GM18907 (cell line): Measurements from ENCODE around the gene PHTF2.
"Not testable (repeated sequence)": the region's sequence is repeated elsewhere in the genome, so short reads cannot be mapped to it uniquely, and the experiment has no call there.

Source experiments
- ATAC-seq: cut with Tn5 transposase; IDR thresholded peaks from one replicate; pipeline ENCODE4 v1.9.1; 2021; ENCODE audit warnings: mild to moderate bottlenecking, moderate library complexity; ENCODE audit not compliant: unreplicated experiment

The PHTF2 gene

GRCh38 chr7:77982926-77983550, 184.5 kb downstream of the PHTF2 start:
- ATAC-seq = no peak

GRCh38 chr7:77983973-77984372, 185.4 kb downstream of the PHTF2 start:
- no peak for ATAC-seq

- ATAC-seq = no peak
Observed at GRCh38 chr7:77985232-77985973, 186.8 kb downstream of the PHTF2 start.

- no peak for ATAC-seq
Observed at GRCh38 chr7:77985974-77986339, 187.4 kb downstream of the PHTF2 start.

GRCh38 chr7:77989981-77990566, 191.5 kb downstream of the PHTF2 start:
- ATAC-seq = no peak

- no peak for ATAC-seq
Observed at GRCh38 chr7:77991656-77992055, 193.1 kb downstream of the PHTF2 start.

GRCh38 chr7:77993838-77994237, 195.3 kb downstream of the PHTF2 start:
- no peak for ATAC-seq

GRCh38 chr7:77995717-77996116, 197.1 kb downstream of the PHTF2 start:
- ATAC-seq = no peak

- ATAC-seq = not testable (repeated sequence)
Observed at GRCh38 chr7:77999168-77999567, 200.6 kb downstream of the PHTF2 start.

- no peak for ATAC-seq
Observed at GRCh38 chr7:78002021-78002420, 203.4 kb downstream of the PHTF2 start.

- ATAC-seq = no peak
Observed at GRCh38 chr7:78002715-78003114, 204.1 kb downstream of the PHTF2 start.

- ATAC-seq = no peak
Observed at GRCh38 chr7:78006063-78006755, 207.6 kb downstream of the PHTF2 start.
